VCaP (cell line): ENCODE measurements around the gene GOLGA6D.
"Not testable (repeated sequence)": the region's sequence is repeated elsewhere in the genome, so short reads cannot be mapped to it uniquely, and the experiment has no call there.

Source experiments
- H3K27ac ChIP-seq: fragments of 450-650 bp; 2 replicates; pipeline ENCODE4 v1.5.1; 2017
- CTCF ChIP-seq: fragments of 450-650 bp; conservative IDR thresholded peaks from 2 replicates; pipeline ENCODE4 v1.5.1; 2017; ENCODE audit warnings: mild to moderate bottlenecking, moderate library complexity

Gene GOLGA6D

GRCh38 chr15:75314552-75315290 lies 32.1 kb downstream of the GOLGA6D start:
- TF ChIP-seq CTCF, result no peak
- no peak overlapping the region for H3K27ac ChIP-seq

- not testable (repeated sequence) for H3K27ac ChIP-seq
These were observed 36.7 kb downstream of the GOLGA6D start for GRCh38 chr15:75319231-75319897.

- no peak overlapping the region for H3K27ac ChIP-seq
- no peak for TF ChIP-seq CTCF
These were observed 39.1 kb downstream of the GOLGA6D start for GRCh38 chr15:75321711-75322110.

- no peak for TF ChIP-seq CTCF
- H3K27ac ChIP-seq, result no peak overlapping the region
These were observed 43.3 kb downstream of the GOLGA6D start for GRCh38 chr15:75325922-75326321.

- no peak for TF ChIP-seq CTCF
These were observed 44.4 kb downstream of the GOLGA6D start for GRCh38 chr15:75327005-75327404.

GRCh38 chr15:75327491-75327890 lies 44.9 kb downstream of the GOLGA6D start:
- H3K27ac ChIP-seq, result no peak overlapping the region
- no peak for TF ChIP-seq CTCF

More at GRCh38 chr15:75327005-75327404, 44.4 kb downstream of the GOLGA6D start:
- no peak overlapping the region for H3K27ac ChIP-seq

- no peak overlapping the region for H3K27ac ChIP-seq
- TF ChIP-seq CTCF, result no peak
These were observed 46.1 kb downstream of the GOLGA6D start for GRCh38 chr15:75328493-75329314.
